MM.1S (cell line): ENCODE results near the gene MPI.
"Not testable (repeated sequence)": the region's sequence is repeated elsewhere in the genome, so short reads cannot be mapped to it uniquely, and the experiment has no call there.

Source experiments
- DNase-seq: peaks from one replicate; pipeline ENCODE4 v3.0.0-alpha.2; 2015
- H2AFZ ChIP-seq: fragments of 300-600 bp; sonication (generic); 2 replicates; pipeline ENCODE4 v1.6.0; 2016; ENCODE audit warnings: antibody characterized with exemption, low read length
- H3F3A ChIP-seq: fragments of 300-600 bp; sonication (generic); 2 replicates; pipeline ENCODE4 v1.6.1; 2016; ENCODE audit warnings: mild to moderate bottlenecking, antibody characterized with exemption, low read length, moderate library complexity, mixed read lengths; ENCODE audit not compliant: insufficient read depth
- H3K27ac ChIP-seq: fragments of 300-600 bp; sonication (generic); 2 replicates; pipeline ENCODE4 v1.5.1; 2016; ENCODE audit warnings: mild to moderate bottlenecking, low read length
- H3K27me3 ChIP-seq: fragments of 300-600 bp; sonication (generic); replicated peaks from 2 replicates; pipeline ENCODE4 v1.6.0; 2016; ENCODE audit warnings: low read length; ENCODE audit not compliant: insufficient read depth
- H3K36me3 ChIP-seq: fragments of 300-600 bp; sonication (generic); replicated peaks from 2 replicates; pipeline ENCODE4 v1.6.1; 2016; ENCODE audit warnings: mild to moderate bottlenecking, low read length, mixed read lengths; ENCODE audit not compliant: insufficient read depth
- H3K4me1 ChIP-seq: fragments of 300-600 bp; sonication (generic); 2 replicates; pipeline ENCODE4 v1.6.1; 2016; ENCODE audit warnings: low read length, mixed read lengths
- H3K4me2 ChIP-seq: fragments of 300-600 bp; sonication (generic); 2 replicates; pipeline ENCODE4 v1.6.0; 2016; ENCODE audit warnings: low read depth, low read length
- H3K4me3 ChIP-seq: fragments of 300-600 bp; sonication (generic); 2 replicates; pipeline ENCODE4 v1.5.1; 2016; ENCODE audit warnings: low read length, mixed read lengths
- H3K79me2 ChIP-seq: fragments of 300-600 bp; sonication (generic); 2 replicates; pipeline ENCODE4 v1.6.1; 2016; ENCODE audit warnings: mixed run types, low read length, mixed read lengths
- H3K9ac ChIP-seq: fragments of 300-600 bp; sonication (generic); 2 replicates; pipeline ENCODE4 v1.6.1; 2016; ENCODE audit warnings: low read length, mixed read lengths
- H3K9me2 ChIP-seq: fragments of 300-600 bp; sonication (generic); replicated peaks from 2 replicates; pipeline ENCODE4 v1.6.1; 2016; ENCODE audit warnings: mild to moderate bottlenecking, low read length, mixed read lengths; ENCODE audit not compliant: insufficient read depth
- H3K9me3 ChIP-seq: fragments of 300-600 bp; sonication (generic); replicated peaks from 2 replicates; pipeline ENCODE4 v1.6.1; 2016; ENCODE audit warnings: mild to moderate bottlenecking, low read length, mixed read lengths; ENCODE audit not compliant: insufficient read depth
- H4K20me1 ChIP-seq: fragments of 300-600 bp; sonication (generic); 2 replicates; pipeline ENCODE4 v1.6.1; 2016; ENCODE audit warnings: mild to moderate bottlenecking, low read length, moderate library complexity, mixed read lengths; ENCODE audit not compliant: insufficient read depth
- EZH2 ChIP-seq: fragments of 300-600 bp; sonication (generic); optimal IDR thresholded peaks from 2 replicates; pipeline ENCODE3; 2017; ENCODE audit warnings: low read depth, mild to moderate bottlenecking, antibody characterized with exemption, low read length, mixed read lengths
- EZH2phosphoT487 ChIP-seq: fragments of 300-600 bp; sonication (generic); IDR thresholded peaks from 2 replicates; pipeline ENCODE4 v1.6.1; 2018; ENCODE audit warnings: antibody characterized with exemption, low read length
- TF ChIP-seq, protein P1 (sequence below): fragments of 300-600 bp; sonication (generic); IDR thresholded peaks from 2 replicates; pipeline ENCODE4 v1.5.1; 2016; ENCODE audit warnings: antibody characterized with exemption, low read length, mixed read lengths

MPI gene

DNA sequence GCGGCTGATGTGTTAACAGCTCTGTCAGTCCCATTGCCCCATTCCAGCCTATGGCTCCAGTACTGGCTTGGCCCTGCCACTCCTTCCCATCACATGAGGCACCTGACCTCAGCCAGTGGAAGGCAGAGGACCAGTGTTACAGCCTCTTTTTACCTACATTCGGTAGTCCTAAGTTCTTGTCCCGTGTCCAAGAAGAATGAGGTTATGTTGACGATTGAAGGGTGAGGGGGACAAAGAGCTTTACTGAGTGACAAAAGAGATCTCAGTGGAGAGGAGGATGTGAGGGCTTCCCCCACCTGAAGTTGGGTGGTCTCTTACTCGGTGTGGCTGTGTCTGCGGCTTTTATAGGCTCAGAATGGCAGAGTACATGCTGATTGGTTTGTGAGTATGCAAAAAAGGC is 7.3 kb upstream of the MPI start:
- Histone ChIP-seq H3K79me2 (no peaks in the 10 kb centered on the region), H3K4me3 (no peak overlapping the region), H3K9me3 (no peaks in the 10 kb centered on the region), H3K36me3 (no peaks in the 10 kb centered on the region), H3K9me2 (no peaks in the 10 kb centered on the region), H3F3A (peaks cover 15% of the 10 kb centered on the region), H3K9ac (no peak overlapping the region), H3K4me2 (no peak overlapping the region), H3K4me1 (peaks cover 27% of the 10 kb centered on the region), H3K27me3 (no peaks in the 10 kb centered on the region), H2AFZ (no peak overlapping the region), H3K27ac (no peak overlapping the region), H4K20me1 (no peaks in the 10 kb centered on the region)
- TF ChIP-seq, protein P1, sequence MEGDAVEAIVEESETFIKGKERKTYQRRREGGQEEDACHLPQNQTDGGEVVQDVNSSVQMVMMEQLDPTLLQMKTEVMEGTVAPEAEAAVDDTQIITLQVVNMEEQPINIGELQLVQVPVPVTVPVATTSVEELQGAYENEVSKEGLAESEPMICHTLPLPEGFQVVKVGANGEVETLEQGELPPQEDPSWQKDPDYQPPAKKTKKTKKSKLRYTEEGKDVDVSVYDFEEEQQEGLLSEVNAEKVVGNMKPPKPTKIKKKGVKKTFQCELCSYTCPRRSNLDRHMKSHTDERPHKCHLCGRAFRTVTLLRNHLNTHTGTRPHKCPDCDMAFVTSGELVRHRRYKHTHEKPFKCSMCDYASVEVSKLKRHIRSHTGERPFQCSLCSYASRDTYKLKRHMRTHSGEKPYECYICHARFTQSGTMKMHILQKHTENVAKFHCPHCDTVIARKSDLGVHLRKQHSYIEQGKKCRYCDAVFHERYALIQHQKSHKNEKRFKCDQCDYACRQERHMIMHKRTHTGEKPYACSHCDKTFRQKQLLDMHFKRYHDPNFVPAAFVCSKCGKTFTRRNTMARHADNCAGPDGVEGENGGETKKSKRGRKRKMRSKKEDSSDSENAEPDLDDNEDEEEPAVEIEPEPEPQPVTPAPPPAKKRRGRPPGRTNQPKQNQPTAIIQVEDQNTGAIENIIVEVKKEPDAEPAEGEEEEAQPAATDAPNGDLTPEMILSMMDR: no peak
- TF ChIP-seq EZH2: no peak
- no peak for TF ChIP-seq EZH2phosphoT487
- DNase-seq: no peak

DNA sequence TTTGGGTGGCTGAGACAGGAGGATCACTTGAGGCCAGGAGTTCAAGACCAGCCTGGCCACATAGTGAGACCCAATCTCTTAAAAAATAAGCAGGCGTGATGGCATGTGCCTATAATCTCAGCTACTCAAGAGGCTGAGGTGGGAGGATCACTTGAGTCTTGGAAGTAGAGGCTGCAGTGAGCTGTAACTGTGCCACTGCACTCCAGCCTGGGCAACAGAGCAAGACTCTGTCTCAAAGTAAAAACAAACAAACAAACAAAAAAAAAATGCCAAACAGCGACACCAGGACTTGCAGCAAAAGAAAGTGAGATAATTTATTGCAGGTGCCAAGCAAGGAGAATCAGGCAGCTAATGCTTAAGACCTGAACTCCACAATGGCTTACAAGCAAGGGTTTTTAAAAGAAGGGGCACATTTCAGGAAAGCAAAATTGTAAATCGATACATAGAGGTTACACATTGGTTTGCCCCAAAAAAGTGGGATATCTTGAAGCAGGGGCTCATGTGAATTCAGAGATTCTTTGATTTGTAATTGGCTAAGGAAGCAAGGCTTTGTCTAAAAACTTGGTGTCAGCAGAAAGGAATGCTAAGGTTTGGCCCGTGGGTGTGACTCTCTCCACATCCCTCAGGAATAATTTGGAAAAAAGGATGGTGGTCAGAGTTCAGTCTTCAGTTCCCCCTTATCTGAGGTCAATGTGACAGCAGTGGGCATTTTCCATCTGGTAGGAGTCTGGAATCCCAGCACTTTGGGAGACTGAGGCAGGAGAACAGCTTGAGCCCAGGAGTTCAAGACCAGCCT is 5.2 kb upstream of the MPI start:
- Histone ChIP-seq H3K27ac (peak overlapping the region; percentile 72; the same call in 1 of the 2 replicates), H3K36me3 (no peaks in the 10 kb centered on the region), H3K9me2 (no peaks in the 10 kb centered on the region), H3K4me3 (no peak overlapping the region), H3K4me2 (peak overlapping the region; percentile 58; the same call in 1 of the 2 replicates), H3K4me1 (peaks cover 31% of the 10 kb centered on the region), H3K9me3 (no peaks in the 10 kb centered on the region), H3K9ac (no peak overlapping the region; the same call in 1 of the 2 replicates), H4K20me1 (no peaks in the 10 kb centered on the region), H3K79me2 (no peaks in the 10 kb centered on the region), H3K27me3 (no peaks in the 10 kb centered on the region), H2AFZ (no peak overlapping the region; the same call in 1 of the 2 replicates), H3F3A (peaks cover 15% of the 10 kb centered on the region)
- TF ChIP-seq, protein P1: no peak
- TF ChIP-seq EZH2 (no peak), EZH2phosphoT487 (no peak)
- no peak for DNase-seq

DNA sequence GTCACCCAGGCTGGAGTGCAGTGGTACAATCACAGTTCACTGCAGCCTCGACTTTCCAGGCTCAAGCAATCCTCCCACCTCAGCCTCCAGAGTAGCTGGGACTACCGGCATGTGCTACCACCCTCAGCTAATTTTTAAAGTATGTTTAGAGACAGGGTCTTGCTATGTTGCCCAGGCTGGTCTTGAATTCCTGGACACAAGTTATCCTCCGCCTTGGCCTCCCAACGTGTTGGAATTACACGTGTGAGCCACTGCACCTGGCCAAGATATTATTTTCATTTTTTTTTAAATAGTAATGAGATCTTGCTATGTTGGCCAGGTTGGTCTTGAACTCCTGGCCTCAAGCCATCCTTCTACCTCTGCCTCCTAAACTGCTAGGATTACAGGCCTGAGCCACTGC is 4.4 kb upstream of the MPI start:
- TF ChIP-seq EZH2: no peak
- TF ChIP-seq, protein P1: no peak
- TF ChIP-seq EZH2phosphoT487: no peak
- peaks cover 33% of the 10 kb centered on the region for H3K4me1 ChIP-seq
- no peak overlapping the region for H2AFZ ChIP-seq
- H3K27me3 ChIP-seq: no peaks in the 10 kb centered on the region
- no peak for DNase-seq
- no peaks in the 10 kb centered on the region for H3K36me3 ChIP-seq
- H3K79me2 ChIP-seq: peaks cover 5% of the 10 kb centered on the region; the same call in 1 of the 2 replicates
- peaks cover 15% of the 10 kb centered on the region for H3F3A ChIP-seq
- H3K4me2 ChIP-seq: no peak overlapping the region
- no peak overlapping the region for H3K27ac ChIP-seq
- no peaks in the 10 kb centered on the region for H3K9me2 ChIP-seq
- no peak overlapping the region for H3K9ac ChIP-seq
- H3K9me3 ChIP-seq: no peaks in the 10 kb centered on the region
- no peaks in the 10 kb centered on the region for H4K20me1 ChIP-seq
- H3K4me3 ChIP-seq: no peak overlapping the region

DNA sequence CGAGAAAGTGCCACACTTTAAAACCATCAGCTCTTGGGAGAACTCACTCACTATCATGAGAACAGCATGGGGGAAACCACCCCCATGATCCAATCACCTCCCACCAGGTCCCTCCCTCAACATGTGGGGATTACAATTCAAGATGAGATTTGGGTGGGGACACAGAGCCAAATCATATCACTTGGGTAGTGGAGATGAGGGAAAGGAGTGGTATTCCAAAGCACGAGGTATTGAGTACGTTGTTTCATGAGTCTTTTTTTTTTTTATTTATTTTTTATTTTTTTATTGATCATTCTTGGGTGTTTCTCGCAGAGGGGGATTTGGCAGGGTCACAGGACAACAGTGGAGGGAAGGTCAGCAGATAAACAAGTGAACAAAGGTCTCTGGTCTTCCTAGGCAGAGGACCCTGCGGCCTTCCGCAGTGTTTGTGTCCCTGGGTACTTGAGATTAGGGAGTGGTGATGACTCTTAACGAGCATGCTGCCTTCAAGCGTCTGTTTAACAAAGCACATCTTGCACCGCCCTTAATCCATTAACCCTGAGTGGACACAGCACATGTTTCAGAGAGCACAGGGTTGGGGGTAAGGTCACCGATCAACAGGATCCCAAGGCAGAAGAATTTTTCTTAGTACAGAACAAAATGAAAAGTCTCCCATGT is 2.2 kb upstream of the MPI start:
- not testable (repeated sequence) for H3K9me3 ChIP-seq, DNase-seq, H3K4me2 ChIP-seq, H4K20me1 ChIP-seq, H2AFZ ChIP-seq, H3K27me3 ChIP-seq, H3K9ac ChIP-seq, H3K36me3 ChIP-seq, H3K4me3 ChIP-seq, H3K9me2 ChIP-seq, H3K27ac ChIP-seq, H3K79me2 ChIP-seq
- peaks cover 40% of the 10 kb centered on the region for H3K4me1 ChIP-seq
- peaks cover 15% of the 10 kb centered on the region for H3F3A ChIP-seq
